Activated T-cell treated with anti-CD3 and anti-CD28 coated beads for 1 hour (primary cell): Measurements from ENCODE around the gene FAM163B.
"Not testable (repeated sequence)": the region's sequence is repeated elsewhere in the genome, so short reads cannot be mapped to it uniquely, and the experiment has no call there.

Experiments
- DNase-seq: peaks from one replicate; pipeline ENCODE4 v3.0.0-alpha.2; 2020; ENCODE audit warnings: low read depth

FAM163B gene

DNA sequence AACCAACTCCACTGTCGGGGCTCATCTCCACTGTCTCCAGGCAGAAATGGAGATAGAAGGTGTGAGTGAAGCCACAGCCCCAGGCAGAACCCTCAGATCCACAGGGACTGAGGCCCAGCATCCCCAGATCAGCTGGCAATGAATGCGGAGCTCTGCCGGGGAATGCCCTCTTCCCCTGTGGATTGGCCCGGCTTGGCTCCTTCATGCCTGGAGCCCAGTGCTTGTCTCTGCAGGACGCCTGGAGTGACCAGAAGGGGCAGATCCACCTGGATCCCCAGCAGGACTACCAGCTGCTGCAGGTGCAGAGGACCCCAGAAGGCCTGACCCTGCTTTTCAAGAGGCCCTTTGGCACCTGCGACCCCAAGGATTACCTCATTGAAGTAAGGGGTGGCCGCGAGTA lies 30.4 kb upstream of the FAM163B start:
- no peak for DNase-seq

GRCh38 chr9:133638711-133639110 lies 29.5 kb upstream of the FAM163B start:
- no peak for DNase-seq

DNA sequence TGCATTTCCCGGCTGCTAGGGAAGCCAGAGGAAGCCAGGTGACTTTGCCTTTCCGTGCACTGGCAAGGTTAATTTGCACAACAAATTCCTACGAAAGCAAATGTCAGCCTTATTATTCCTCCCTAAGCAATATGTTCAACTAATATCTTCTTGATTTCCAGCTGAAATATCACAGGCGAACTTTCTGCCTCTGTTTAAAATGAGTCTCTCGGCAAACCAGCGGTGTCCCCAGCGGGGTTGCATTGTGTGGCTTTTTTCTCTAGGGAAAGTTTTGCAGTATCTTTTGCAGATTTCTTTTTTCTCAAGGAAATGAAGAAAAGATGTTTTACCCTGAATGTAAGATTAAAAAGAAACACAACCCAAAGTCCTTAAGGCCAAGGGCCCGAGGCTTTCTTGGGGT lies 28.9 kb upstream of the FAM163B start:
- no peak for DNase-seq

DNA sequence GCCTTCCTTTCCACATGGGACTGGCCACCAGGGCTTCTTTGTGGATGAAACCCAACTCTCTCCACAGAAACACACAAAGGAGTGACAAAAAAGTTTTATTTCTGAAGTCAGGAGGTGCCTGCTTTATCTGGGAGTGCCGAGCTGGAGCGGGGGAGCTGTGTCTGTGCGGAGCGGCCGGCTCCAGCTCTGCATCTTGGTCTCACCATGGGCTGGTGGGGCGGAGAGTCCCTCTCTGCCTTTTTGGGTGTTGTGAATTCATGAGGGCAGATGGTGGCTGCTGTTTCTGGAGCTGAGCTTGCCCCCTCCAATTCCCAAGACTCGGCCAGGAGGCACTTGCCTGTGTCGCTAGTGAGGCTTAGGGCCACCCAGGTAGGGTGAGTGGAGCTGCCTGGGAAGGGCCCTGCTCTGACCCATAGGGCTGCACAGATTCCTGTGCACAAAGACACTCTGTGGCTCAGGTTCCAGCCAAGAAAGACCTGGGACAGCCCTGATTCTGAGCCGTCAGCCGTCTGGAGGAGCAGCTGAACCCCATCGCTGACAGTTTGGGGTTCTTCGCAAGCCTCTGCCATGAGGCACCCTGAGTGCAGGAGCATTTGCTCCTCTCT lies 28.4 kb upstream of the FAM163B start:
- no peak for DNase-seq

GRCh38 chr9:133636902-133637301 lies 27.7 kb upstream of the FAM163B start:
- DNase-seq, result no peak

GRCh38 chr9:133635533-133636531 lies 26.6 kb upstream of the FAM163B start, which contains the start of gene DBH:
Gene DBH, plus strand, starts transcription at chr9:133636363. Its CDS starts 9 bp downstream, at chr9:133636372.
- DNase-seq, result no peak

DNA sequence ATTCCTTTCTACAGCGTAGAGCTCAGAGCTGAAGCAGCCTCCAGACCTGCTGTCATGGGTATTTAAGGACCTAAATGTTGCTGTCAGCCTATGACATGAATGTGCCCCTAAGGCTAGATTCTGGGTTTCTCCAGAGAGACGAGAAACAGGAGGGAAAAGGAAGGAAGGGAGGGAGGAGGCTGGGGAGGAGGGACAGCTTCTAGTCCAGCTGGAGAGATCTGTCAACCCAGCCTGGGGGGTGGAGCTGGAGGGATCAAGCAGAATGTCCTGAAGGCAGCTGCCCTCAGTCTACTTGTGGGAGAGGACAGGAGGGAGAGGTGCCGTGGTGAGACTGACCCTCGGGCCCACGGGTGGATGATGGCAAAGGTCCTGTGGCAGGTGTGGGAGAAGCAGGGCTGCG lies 25.9 kb upstream of the FAM163B start:
- DNase-seq, result no peak

- DNase-seq, result no peak
These were observed 25.0 kb upstream of the FAM163B start for GRCh38 chr9:133634081-133634691.

DNA sequence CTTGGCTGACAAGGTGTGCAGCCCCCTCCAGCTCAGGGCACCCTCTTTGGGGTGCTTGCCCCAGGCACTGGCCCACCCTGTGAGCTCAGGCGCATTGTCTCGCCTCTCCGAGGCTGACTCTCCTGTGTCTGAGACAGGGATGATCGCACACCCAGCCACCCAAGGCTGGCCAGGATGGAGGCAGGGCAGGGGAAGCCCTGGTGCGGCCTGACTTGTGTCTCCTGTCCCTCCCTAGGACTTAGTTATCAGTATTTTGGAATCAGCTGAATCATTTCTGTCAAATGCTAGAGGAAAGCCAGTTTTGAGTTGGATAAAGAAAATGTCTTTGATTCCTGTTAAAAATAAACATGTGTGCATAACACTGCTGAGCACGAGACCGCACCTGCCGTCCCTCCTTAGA lies 24.5 kb upstream of the FAM163B start:
- no peak for DNase-seq

DNA sequence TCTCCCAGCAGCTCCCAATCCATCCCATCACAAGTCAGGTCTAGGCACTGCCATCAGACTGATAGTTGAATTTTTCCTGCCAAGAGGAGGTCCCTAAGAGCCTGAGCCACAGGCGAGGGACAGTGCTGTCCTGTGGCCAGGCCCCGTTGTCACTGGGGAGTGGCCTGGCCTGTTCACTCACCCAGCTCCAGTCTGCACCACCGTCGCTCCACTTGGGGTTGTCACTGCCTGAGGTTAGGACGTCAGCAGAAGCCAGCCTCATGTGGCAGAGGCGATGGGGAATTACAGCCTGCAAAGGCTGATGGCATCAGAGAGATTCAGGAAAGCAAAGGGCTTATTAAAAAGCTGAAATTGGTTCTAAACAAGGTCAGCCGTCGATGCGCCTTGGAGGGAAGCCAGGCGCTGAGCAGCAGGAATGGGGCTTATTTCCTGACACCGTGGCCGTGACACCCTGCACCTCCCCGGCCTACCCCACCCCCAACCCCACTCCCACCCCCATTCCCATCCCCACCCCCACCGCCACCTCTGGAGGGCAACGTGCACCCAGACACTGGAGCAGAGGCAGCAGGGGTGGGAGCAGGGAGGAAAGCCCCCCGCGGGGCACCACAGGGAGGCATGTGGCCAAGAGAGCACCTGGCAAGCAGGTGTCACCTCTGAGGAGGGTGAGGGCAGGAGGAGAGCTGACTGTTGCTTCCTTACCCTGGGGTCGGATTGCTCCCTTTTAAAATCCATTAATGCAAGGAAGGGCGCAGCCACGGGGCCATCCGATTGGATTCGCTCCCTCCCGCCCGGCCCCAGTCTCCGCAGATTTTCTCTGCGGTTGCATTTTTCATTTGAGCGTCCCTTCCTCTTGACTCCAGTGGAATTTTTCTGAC lies 23.9 kb upstream of the FAM163B start:
- DNase-seq, result no peak

DNA sequence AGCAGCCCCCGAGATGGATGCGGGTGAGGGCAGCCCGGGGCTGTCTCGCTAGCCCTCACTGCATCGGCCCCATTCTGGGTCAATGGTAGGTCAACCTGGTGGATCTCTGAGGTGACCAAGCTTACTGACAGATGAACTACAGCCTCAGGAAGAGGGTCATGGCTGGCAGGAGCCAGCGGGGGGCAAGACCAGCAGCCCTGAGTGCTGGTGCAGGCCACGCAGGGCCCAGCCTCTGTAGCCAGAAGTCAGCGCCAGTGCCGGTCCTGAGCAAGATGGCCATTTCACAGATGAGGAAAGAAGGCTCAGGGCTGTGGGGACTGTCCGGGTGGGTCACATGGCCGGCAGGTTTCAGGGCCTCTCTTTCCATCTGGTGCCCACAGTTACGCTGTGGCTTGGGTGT lies 21.9 kb upstream of the FAM163B start:
- no peak for DNase-seq

GRCh38 chr9:133629221-133630110 lies 20.3 kb upstream of the FAM163B start:
- DNase-seq, result no peak

- DNase-seq, result no peak
These were observed 19.6 kb upstream of the FAM163B start for GRCh38 chr9:133628766-133629165.

DNA sequence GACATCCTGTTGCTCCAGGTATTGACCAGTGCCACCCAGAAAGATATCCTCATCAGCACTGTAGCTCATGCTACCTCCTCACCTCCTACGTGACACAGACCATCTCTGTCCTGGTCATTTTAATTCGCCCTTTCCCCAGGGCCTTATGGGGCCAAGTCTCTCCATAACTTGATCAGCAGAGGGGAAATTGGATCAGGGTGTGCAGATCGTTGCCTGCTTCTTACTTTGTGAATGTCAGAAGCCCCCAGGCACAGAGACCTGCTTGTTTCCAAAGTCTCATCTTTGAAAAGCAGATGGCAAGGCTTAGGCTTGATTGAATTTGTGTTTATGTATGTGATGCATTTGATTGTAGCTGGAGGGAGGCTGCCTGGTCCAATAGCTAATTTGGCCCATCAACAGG lies 18.2 kb upstream of the FAM163B start:
- no peak for DNase-seq

GRCh38 chr9:133626008-133626407 lies 16.8 kb upstream of the FAM163B start:
- DNase-seq, result not testable (repeated sequence)

GRCh38 chr9:133622555-133622954 lies 13.4 kb upstream of the FAM163B start:
- no peak for DNase-seq

GRCh38 chr9:133621725-133622267 lies 12.6 kb upstream of the FAM163B start:
- DNase-seq, result no peak

DNA sequence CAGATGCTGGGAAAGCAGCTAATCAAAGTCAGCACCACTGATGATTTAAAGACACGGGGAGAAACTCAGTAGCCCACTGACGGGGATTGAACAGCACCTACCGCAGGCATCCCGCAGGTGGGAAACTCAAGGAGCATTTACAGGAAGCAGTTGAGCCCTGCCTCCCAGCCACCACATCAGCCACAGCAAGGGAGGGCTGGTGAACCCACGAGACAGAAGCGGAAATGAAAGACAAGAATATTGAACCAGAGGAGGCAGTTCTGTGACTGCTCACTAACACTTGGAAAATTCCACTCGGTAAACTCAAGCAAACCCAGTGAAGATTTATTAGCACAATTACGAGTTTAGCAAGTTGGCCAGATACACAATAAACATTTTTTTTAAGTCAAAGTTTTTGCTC lies 10.6 kb upstream of the FAM163B start:
- DNase-seq, result peak; percentile 41

- no peak for DNase-seq
These were observed 9.5 kb upstream of the FAM163B start for GRCh38 chr9:133618726-133619125.

GRCh38 chr9:133616643-133617405 lies 7.6 kb upstream of the FAM163B start:
- no peak for DNase-seq
